Type B pancreatic cell (in vitro differentiated cells): ENCODE data around the gene AHSG. TPM values are rescaled to one million over a fixed set of nuclear protein-coding genes. Genes with fewer than 3 reads are reported as not detected.
"Not testable (repeated sequence)": the region's sequence is repeated elsewhere in the genome, so short reads cannot be mapped to it uniquely, and the experiment has no call there.

Experiments
- DNase-seq: peaks from one replicate; pipeline ENCODE4 v3.0.0; 2021; ENCODE audit warnings: mixed read lengths; ENCODE audit not compliant: unreplicated experiment; ENCODE audit errors: extremely low spot score
- H3K27ac Mint-ChIP-seq: 2 replicates; pipeline ENCODE4 v1.8.0; 2021; ENCODE audit warnings: mild to moderate bottlenecking, mixed read lengths
- H3K27me3 Mint-ChIP-seq: 2 replicates; pipeline ENCODE4 v1.8.0; 2021; ENCODE audit warnings: mixed read lengths
- H3K36me3 Mint-ChIP-seq: 2 replicates; pipeline ENCODE4 v1.8.0; 2021; ENCODE audit warnings: mixed read lengths
- H3K4me1 Mint-ChIP-seq: one replicate; pipeline ENCODE4 v1.8.0; 2021; ENCODE audit warnings: mixed read lengths; ENCODE audit not compliant: unreplicated experiment
- H3K4me3 Mint-ChIP-seq: 2 replicates; pipeline ENCODE4 v1.8.0; 2021; ENCODE audit warnings: mild to moderate bottlenecking, mixed read lengths
- H3K9me3 Mint-ChIP-seq: 2 replicates; pipeline ENCODE4 v1.8.0; 2021; ENCODE audit warnings: mixed read lengths
- total RNA-seq: library from RNA; stranded (reverse); gene quantifications from 2 replicates; pipeline ENCODE4 v1.2.1, GENCODE V29; 2021; ENCODE audit warnings: low replicate concordance
- TF ChIP-seq, protein P1 (sequence below): fragments of 200-600 bp; sonication (generic); conservative IDR thresholded peaks from 2 replicates; pipeline ENCODE4 v1.5.0; 2021; ENCODE audit warnings: antibody characterized with exemption, mild to moderate bottlenecking

AHSG gene
- total RNA-seq, 1 donor from 2014 or later = 0.27 TPM

- Mint-ChIP-seq H3K27ac (no peak overlapping the region), H3K36me3 (no peaks in the 10 kb centered on the region), H3K4me1 (no peaks in the 10 kb centered on the region), H3K9me3 (no peaks in the 10 kb centered on the region), H3K27me3 (peaks cover 26% of the 10 kb centered on the region), H3K4me3 (no peak overlapping the region)
- TF ChIP-seq, protein P1, sequence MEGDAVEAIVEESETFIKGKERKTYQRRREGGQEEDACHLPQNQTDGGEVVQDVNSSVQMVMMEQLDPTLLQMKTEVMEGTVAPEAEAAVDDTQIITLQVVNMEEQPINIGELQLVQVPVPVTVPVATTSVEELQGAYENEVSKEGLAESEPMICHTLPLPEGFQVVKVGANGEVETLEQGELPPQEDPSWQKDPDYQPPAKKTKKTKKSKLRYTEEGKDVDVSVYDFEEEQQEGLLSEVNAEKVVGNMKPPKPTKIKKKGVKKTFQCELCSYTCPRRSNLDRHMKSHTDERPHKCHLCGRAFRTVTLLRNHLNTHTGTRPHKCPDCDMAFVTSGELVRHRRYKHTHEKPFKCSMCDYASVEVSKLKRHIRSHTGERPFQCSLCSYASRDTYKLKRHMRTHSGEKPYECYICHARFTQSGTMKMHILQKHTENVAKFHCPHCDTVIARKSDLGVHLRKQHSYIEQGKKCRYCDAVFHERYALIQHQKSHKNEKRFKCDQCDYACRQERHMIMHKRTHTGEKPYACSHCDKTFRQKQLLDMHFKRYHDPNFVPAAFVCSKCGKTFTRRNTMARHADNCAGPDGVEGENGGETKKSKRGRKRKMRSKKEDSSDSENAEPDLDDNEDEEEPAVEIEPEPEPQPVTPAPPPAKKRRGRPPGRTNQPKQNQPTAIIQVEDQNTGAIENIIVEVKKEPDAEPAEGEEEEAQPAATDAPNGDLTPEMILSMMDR = no peak
- DNase-seq = no peak
These were observed 13.5 kb downstream of the AHSG start for GRCh38 chr3:186626254-186626847.

GRCh38 chr3:186627852-186628414 is 15.1 kb downstream of the AHSG start:
- H3K4me3 Mint-ChIP-seq = no peak overlapping the region
- H3K9me3 Mint-ChIP-seq = no peaks in the 10 kb centered on the region
- no peak overlapping the region for H3K27ac Mint-ChIP-seq
- TF ChIP-seq, protein P1 = no peak
- H3K27me3 Mint-ChIP-seq = peaks cover 20% of the 10 kb centered on the region
- H3K36me3 Mint-ChIP-seq = no peaks in the 10 kb centered on the region
- H3K4me1 Mint-ChIP-seq = no peaks in the 10 kb centered on the region
- no peak for DNase-seq

DNA sequence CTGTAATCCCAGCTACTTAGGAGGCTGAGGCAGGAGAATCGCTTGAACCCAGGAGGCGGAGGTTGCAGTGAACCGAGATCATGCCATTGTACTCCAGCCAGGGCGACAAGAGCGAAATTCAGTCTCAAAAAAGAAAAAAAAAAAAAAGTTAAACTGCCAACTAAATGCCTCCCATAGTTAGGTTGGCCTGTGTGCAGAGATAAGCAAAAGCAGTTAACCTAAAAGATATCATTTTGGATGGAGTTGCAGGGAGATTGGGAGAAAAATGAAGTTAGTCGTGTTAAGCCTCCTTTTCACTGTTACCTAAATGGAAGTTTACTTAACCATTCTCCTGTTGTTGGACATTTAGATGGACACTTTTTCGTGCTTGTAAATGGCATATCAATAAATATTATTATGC is 15.9 kb downstream of the AHSG start:
- Mint-ChIP-seq H3K27ac (no peak overlapping the region), H3K36me3 (no peaks in the 10 kb centered on the region), H3K4me3 (no peak overlapping the region), H3K9me3 (no peaks in the 10 kb centered on the region), H3K27me3 (peaks cover 20% of the 10 kb centered on the region), H3K4me1 (no peaks in the 10 kb centered on the region)
- no peak for DNase-seq
- TF ChIP-seq, protein P1 = no peak

DNA sequence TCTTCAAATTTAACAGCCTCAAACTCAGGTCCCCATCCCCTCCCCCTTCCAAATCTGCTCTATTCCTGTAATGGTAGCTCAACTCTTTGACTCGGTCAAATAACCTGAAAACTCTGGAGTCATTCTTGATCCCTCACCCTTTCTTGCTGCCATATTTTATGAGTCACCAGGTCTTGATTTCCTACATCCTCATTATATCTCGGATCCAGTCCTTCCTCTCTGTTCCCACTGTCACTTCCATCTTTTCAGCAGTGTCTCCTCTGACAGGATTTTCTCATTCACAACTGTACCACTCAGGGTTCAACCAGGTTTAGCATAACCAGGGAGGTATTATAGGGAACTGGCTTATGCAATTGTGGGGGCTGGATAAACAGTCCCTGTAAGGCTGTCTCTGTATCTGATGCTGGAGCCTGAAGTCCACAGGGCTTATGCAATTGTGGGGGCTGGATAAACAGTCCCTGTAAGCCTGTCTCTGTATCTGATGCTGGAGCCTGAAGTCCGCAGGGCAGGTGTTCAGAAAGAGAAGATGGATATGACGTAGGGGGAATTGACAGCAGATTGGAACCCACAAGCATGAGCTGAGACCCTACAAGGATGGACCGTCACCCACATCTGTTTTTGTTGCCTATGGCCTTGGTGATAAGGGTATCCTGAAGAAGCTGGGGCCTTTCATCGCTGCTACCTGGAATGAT is 18.2 kb downstream of the AHSG start:
- no peaks in the 10 kb centered on the region for H3K9me3 Mint-ChIP-seq
- H3K4me1 Mint-ChIP-seq = no peaks in the 10 kb centered on the region
- no peak overlapping the region for H3K27ac Mint-ChIP-seq
- H3K4me3 Mint-ChIP-seq = no peak overlapping the region
- H3K36me3 Mint-ChIP-seq = no peaks in the 10 kb centered on the region
- no peak for DNase-seq
- TF ChIP-seq, protein P1 = no peak
- peaks cover 25% of the 10 kb centered on the region for H3K27me3 Mint-ChIP-seq

DNA sequence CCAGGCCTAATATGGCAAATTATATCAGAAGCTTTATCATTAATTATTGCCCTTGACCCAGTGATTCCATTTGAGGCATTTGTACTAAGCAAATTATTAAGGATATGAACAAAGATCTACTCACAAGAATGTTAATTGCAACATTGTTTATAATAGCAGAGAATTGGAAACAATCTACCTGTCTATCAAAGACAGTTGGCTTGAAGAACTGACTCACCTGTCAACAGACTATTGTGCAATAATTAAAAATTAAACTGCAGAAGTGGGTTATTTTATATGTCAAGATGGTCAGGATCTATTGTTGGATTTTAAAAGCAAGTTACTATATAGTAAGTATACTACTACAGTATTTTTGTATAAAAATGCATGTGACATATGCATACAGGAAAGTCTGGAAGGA is 20.6 kb downstream of the AHSG start:
- TF ChIP-seq, protein P1 = no peak
- no peaks in the 10 kb centered on the region for H3K4me1 Mint-ChIP-seq
- no peaks in the 10 kb centered on the region for H3K9me3 Mint-ChIP-seq
- peaks cover 36% of the 10 kb centered on the region for H3K27me3 Mint-ChIP-seq
- H3K36me3 Mint-ChIP-seq = no peaks in the 10 kb centered on the region
- no peak overlapping the region for H3K4me3 Mint-ChIP-seq
- DNase-seq = no peak
- no peak overlapping the region for H3K27ac Mint-ChIP-seq

DNA sequence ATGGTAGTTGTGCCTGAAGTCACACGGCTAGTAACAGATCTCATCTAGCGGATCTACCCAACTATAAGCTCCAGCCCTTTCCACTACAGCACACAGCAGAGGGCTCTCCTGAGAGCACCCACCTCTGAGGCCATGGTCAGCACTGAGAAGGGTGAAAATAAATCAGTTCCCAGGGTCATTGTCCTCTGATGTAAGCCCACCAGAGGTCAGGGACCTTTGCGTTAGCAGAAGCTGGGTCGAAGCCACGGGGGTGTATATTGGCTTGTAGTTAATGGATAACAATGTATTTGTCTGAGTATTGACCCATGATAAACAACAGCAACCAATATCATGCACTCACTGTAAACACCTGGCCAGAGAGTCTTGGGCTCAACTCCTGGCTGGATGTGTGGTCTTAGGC is 21.3 kb downstream of the AHSG start:
- not testable (repeated sequence) for H3K4me3 Mint-ChIP-seq, H3K4me1 Mint-ChIP-seq, H3K36me3 Mint-ChIP-seq, H3K27ac Mint-ChIP-seq, DNase-seq, H3K9me3 Mint-ChIP-seq
- H3K27me3 Mint-ChIP-seq = peaks cover 41% of the 10 kb centered on the region
